ENCODE results near the gene SPPL3.

DNA sequence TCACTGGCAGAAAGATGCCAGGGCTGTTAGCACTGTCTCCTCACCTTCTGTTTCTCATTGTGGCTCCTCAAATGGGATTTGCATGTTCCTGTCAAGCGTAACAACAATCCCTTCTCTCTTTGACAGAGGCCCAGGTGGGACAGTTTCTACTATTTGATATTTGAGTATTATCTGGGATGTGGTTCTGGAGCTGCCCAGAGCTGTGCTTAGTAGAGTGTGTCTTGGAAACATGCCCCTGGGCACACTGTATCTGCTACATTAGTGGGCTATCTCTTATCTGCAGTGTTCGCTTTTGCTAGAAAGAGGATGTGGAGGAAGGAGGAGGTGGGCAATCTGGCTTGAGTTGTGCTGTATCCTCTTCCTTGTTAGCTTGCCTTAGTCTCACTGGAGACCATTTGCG is 182.3 kb downstream of the SPPL3 start:
- TF ChIP-seq EZH2 (IDR thresholded peaks at IDR 0.05; ENCODE audit: low read depth, unreplicated experiment) (no peak), EZH2phosphoT487 (IDR thresholded peaks at IDR 0.05; ENCODE audit: unreplicated experiment) (no peak), ETS1 (IDR thresholded peaks at IDR 0.05) (no peak), JUNB (IDR thresholded peaks at IDR 0.05; ENCODE audit: unreplicated experiment) (no peak), NANOG (IDR thresholded peaks at IDR 0.05; ENCODE audit: borderline replicate concordance) (no peak), POLR2AphosphoS5 (IDR thresholded peaks at IDR 0.05; ENCODE audit: low read depth) (no peak), REST (IDR thresholded peaks at IDR 0.05; ENCODE audit: unreplicated experiment) (no peak), STAT1 (IDR thresholded peaks at IDR 0.05; ENCODE audit: unreplicated experiment) (no peak), ZNF114 (CRISPR knock-in tag; IDR thresholded peaks at IDR 0.05) (no peak), CREB1 (CRISPR knock-in tag; IDR thresholded peaks at IDR 0.05; ENCODE audit: low read depth) (no peak), ZNF331 (CRISPR knock-in tag; IDR thresholded peaks at IDR 0.05; ENCODE audit: low read depth) (no peak)
- TF ChIP-seq, protein P1, sequence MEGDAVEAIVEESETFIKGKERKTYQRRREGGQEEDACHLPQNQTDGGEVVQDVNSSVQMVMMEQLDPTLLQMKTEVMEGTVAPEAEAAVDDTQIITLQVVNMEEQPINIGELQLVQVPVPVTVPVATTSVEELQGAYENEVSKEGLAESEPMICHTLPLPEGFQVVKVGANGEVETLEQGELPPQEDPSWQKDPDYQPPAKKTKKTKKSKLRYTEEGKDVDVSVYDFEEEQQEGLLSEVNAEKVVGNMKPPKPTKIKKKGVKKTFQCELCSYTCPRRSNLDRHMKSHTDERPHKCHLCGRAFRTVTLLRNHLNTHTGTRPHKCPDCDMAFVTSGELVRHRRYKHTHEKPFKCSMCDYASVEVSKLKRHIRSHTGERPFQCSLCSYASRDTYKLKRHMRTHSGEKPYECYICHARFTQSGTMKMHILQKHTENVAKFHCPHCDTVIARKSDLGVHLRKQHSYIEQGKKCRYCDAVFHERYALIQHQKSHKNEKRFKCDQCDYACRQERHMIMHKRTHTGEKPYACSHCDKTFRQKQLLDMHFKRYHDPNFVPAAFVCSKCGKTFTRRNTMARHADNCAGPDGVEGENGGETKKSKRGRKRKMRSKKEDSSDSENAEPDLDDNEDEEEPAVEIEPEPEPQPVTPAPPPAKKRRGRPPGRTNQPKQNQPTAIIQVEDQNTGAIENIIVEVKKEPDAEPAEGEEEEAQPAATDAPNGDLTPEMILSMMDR (conservative IDR thresholded peaks at IDR 0.05; ENCODE audit: low read depth in 2 of 2), result no peak
- TF ChIP-seq, protein P2, sequence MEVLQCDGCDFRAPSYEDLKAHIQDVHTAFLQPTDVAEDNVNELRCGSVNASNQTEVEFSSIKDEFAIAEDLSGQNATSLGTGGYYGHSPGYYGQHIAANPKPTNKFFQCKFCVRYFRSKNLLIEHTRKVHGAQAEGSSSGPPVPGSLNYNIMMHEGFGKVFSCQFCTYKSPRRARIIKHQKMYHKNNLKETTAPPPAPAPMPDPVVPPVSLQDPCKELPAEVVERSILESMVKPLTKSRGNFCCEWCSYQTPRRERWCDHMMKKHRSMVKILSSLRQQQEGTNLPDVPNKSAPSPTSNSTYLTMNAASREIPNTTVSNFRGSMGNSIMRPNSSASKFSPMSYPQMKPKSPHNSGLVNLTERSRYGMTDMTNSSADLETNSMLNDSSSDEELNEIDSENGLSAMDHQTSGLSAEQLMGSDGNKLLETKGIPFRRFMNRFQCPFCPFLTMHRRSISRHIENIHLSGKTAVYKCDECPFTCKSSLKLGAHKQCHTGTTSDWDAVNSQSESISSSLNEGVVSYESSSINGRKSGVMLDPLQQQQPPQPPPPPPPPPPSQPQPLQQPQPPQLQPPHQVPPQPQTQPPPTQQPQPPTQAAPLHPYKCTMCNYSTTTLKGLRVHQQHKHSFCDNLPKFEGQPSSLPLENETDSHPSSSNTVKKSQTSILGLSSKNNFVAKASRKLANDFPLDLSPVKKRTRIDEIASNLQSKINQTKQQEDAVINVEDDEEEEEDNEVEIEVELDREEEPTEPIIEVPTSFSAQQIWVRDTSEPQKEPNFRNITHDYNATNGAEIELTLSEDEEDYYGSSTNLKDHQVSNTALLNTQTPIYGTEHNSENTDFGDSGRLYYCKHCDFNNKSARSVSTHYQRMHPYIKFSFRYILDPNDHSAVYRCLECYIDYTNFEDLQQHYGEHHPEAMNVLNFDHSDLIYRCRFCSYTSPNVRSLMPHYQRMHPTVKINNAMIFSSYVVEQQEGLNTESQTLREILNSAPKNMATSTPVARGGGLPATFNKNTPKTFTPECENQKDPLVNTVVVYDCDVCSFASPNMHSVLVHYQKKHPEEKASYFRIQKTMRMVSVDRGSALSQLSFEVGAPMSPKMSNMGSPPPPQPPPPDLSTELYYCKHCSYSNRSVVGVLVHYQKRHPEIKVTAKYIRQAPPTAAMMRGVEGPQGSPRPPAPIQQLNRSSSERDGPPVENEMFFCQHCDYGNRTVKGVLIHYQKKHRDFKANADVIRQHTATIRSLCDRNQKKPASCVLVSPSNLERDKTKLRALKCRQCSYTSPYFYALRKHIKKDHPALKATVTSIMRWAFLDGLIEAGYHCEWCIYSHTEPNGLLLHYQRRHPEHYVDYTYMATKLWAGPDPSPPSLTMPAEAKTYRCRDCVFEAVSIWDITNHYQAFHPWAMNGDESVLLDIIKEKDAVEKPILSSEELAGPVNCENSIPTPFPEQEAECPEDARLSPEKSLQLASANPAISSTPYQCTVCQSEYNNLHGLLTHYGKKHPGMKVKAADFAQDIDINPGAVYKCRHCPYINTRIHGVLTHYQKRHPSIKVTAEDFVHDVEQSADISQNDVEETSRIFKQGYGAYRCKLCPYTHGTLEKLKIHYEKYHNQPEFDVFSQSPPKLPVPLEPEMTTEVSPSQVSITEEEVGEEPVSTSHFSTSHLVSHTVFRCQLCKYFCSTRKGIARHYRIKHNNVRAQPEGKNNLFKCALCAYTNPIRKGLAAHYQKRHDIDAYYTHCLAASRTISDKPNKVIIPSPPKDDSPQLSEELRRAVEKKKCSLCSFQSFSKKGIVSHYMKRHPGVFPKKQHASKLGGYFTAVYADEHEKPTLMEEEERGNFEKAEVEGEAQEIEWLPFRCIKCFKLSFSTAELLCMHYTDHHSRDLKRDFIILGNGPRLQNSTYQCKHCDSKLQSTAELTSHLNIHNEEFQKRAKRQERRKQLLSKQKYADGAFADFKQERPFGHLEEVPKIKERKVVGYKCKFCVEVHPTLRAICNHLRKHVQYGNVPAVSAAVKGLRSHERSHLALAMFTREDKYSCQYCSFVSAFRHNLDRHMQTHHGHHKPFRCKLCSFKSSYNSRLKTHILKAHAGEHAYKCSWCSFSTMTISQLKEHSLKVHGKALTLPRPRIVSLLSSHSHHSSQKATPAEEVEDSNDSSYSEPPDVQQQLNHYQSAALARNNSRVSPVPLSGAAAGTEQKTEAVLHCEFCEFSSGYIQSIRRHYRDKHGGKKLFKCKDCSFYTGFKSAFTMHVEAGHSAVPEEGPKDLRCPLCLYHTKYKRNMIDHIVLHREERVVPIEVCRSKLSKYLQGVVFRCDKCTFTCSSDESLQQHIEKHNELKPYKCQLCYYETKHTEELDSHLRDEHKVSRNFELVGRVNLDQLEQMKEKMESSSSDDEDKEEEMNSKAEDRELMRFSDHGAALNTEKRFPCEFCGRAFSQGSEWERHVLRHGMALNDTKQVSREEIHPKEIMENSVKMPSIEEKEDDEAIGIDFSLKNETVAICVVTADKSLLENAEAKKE (CRISPR knock-in tag; IDR thresholded peaks at IDR 0.05), result no peak

Measured in GM23338 (cell line).